ENCODE results near the gene UBQLNL. TPM values are rescaled to one million over a fixed set of nuclear protein-coding genes. Genes with fewer than 3 reads are reported as not detected.

Gene UBQLNL, protein sequence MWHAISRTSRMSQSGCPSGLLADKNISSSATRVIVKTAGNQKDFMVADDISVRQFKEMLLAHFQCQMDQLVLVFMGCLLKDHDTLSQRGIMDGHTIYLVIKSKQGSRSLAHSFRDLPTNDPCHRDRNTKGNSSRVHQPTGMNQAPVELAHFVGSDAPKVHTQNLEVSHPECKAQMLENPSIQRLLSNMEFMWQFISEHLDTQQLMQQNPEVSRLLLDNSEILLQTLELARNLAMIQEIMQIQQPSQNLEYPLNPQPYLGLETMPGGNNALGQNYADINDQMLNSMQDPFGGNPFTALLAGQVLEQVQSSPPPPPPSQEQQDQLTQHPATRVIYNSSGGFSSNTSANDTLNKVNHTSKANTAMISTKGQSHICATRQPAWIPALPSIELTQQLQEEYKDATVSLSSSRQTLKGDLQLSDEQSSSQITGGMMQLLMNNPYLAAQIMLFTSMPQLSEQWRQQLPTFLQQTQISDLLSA
- 0.32 and 0.49 TPM in 2 replicates for total RNA-seq

DNA sequence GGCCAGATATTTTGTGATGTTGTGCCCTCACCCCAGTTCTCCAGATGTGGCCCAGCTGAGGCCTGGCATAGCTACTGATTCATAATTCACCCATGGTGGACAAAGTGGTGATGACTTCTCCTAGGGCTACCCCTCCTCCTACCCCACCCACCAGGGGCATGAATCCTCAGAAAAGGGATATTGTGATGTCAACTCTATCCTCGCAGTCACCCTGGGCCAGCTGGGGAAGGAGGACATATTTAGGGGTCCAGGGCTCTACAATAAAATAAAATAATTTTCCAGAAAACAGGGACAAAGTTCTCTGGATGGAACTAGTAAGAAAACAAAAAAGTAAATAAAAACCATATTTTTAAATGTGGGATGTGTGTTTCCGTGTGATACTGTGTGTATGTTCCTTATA, at the start of gene UBQLNL:
Gene UBQLNL, minus strand, starts transcription at position 101 of the 400 bp plus-strand sequence. CDS start 258 bp downstream, outside the sequence.

DNA sequence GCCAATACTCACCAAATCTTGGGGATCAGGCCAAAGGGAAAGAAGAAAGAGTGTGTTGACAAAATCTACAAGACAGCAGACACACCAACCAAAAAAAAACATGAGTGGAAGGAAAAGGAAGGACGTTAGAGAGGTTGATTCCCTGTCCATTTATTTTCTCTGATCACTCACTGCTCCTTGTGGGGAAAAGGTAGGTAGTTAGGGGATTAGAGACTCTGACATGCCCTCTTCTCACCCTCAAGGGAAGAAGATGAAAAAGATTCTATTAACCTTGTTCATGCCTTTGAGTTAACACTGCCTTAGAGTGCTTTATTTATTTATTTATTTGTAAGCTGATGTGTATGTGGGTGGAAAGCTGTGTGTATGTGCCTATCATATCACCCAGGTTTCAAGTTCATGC, 31.9 kb upstream of the UBQLNL start, which contains the start of gene OR52H1:
Gene OR52H1, minus strand, starts transcription at position 101 of the 400 bp plus-strand sequence. CDS start 3,035 bp downstream, outside the sequence.

DNA sequence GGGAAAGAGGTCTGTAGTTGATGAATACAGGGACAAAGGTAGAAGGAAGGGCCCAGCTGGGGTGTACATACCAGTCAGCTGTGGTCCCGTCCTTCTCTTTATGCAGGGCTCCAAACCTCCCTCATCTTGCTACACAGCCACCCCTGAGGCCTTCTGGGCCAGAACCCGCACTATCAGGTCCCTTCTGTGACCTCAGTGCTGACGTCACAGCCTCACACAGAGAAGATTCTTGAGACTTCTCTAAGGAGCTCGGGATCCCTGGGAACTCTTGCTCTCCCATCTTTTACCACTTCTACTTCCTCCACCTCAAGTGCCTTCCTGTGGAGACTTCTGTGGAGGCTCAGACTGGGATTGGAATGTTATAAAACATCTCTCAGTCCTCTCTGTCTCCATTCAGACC, 6.7 kb downstream of the UBQLNL start, which contains the start of gene UBQLN3:
Gene UBQLN3, minus strand, starts transcription at position 155 of the 400 bp plus-strand sequence. CDS start 399 bp downstream, outside the sequence.

DNA sequence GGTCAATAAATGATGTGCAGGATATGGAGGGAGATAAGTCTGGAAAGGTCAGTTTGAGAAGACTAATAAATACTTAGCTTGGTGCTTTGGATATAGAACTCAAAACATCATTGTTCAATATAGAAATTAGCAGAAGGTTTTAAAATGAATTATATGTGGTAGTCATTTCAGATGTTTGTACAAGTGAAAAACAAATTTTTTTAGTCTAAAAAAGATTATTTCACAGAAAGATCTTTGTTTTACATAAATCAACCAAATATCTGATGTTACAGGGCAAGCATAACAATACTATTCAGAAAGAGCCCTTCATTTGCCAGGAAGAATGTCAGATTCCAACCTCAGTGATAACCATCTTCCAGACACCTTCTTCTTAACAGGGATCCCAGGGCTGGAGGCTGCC, 28.1 kb downstream of the UBQLNL start, which contains the start of gene OR52D1:
Gene OR52D1, plus strand, starts transcription at position 301 of the 400 bp plus-strand sequence. Its CDS starts 22 bp downstream, at position 323.

Other genes starting within 250 kb of the UBQLNL start
- gene HBE1, start 246.8 kb downstream of the UBQLNL start, total RNA-seq, result not detected in 2 replicates
- not detected in 2 replicates for gene OR51B4, start 214.8 kb downstream of the UBQLNL start, total RNA-seq
- gene OR51B2, start 192.4 kb downstream of the UBQLNL start, total RNA-seq, result not detected in 2 replicates
- gene OR51B5, start 173.2 kb downstream of the UBQLNL start, total RNA-seq, result 0.32 TPM in 1 of 2 replicates, not detected in the other
- gene OR51B6, start 165.2 kb downstream of the UBQLNL start, total RNA-seq, result not detected in 2 replicates
- gene OR51M1, start 132.9 kb downstream of the UBQLNL start, total RNA-seq, result not detected in 2 replicates
- not detected in 2 replicates for gene OR51Q1, start 94.6 kb downstream of the UBQLNL start, total RNA-seq
- gene OR51I1, start 75.2 kb downstream of the UBQLNL start, total RNA-seq, result not detected in 2 replicates
- gene OR51I2, start 67.4 kb downstream of the UBQLNL start, total RNA-seq, result not detected in 2 replicates
- gene OR52D1, start 28.0 kb downstream of the UBQLNL start, total RNA-seq, result not detected in 2 replicates
- gene UBQLN3, start 6.7 kb downstream of the UBQLNL start, total RNA-seq, result 0.12 and 0.16 TPM in 2 replicates
- 0.81 TPM in 1 of 2 replicates, not detected in the other for gene OR52H1, start 31.8 kb upstream of the UBQLNL start, total RNA-seq
- gene OR52B6, start 64.2 kb upstream of the UBQLNL start, total RNA-seq, result not detected in 2 replicates
- gene TRIM6, start 79.9 kb upstream of the UBQLNL start, total RNA-seq, result 4.5 and 8.3 TPM in 2 replicates
- 6.8 and 11.2 TPM in 2 replicates for gene TRIM34, start 108.3 kb upstream of the UBQLNL start, total RNA-seq
- gene TRIM5, start 168.4 kb upstream of the UBQLNL start, total RNA-seq, result 30.7 and 32.6 TPM in 2 replicates
- gene TRIM22, start 173.1 kb upstream of the UBQLNL start, total RNA-seq, result 143 and 164 TPM in 2 replicates
- gene OR56B1, start 219.7 kb upstream of the UBQLNL start, total RNA-seq, result 0.12 TPM in 1 of 2 replicates, not detected in the other
- gene OR52N4, start 237.5 kb upstream of the UBQLNL start, total RNA-seq, result not detected in 2 replicates

All from hair follicle dermal papilla cell (primary cell).